Measurements from ENCODE around the gene CYSLTR2.

- TF ChIP-seq POLR2A (IDR thresholded peaks at IDR 0.05; ENCODE audit: low read depth, low read length), result no peak
- TF ChIP-seq SPI1 (IDR thresholded peaks at IDR 0.05; ENCODE audit: low read depth, low read length), result no peak
Observed at GRCh38 chr13:48737689-48738088, 84.0 kb downstream of the CYSLTR2 start.
